ENCODE measurements around the gene TMEM52. TPM values are rescaled to one million over a fixed set of nuclear protein-coding genes. Genes with fewer than 3 reads are reported as not detected.

Gene TMEM52
- total and polyA plus RNA-seq, 4 donors = 2.6 to 13.1 (median 3.0) TPM

DNA sequence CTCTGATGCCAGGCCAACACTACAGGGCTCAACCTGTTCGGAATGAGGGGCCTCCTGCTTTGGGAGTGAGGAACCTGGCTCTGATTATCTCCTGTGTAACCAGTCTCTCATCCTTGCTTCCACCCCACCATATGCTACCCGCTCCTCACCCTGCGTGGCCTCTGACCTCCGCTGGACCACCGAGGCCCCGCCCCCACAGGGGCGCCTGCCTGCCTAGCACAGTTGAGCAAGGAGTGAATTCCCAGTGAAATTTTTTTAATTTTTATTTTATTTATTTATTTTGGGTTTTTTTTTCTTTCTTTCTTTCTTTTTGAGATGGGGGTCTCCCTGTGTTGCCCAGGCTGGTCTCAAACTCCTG is 26.3 kb downstream of the TMEM52 start:
- TF ChIP-seq RXRA (IDR thresholded peaks at IDR 0.05) (no peak), EGR1 (IDR thresholded peaks at IDR 0.05; ENCODE audit: low read depth in 2 of 2) (no peak), SP1 (IDR thresholded peaks at IDR 0.05) (no peak), HNF4A (conservative IDR thresholded peaks at IDR 0.05) (no peak), FOXA1 (IDR thresholded peaks at IDR 0.05) (no peak), YY1 (IDR thresholded peaks at IDR 0.05) (no peak)
- TF ChIP-seq, protein P1, sequence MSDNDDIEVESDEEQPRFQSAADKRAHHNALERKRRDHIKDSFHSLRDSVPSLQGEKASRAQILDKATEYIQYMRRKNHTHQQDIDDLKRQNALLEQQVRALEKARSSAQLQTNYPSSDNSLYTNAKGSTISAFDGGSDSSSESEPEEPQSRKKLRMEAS (IDR thresholded peaks at IDR 0.05) = no peak
- TF ChIP-seq, protein P2, sequence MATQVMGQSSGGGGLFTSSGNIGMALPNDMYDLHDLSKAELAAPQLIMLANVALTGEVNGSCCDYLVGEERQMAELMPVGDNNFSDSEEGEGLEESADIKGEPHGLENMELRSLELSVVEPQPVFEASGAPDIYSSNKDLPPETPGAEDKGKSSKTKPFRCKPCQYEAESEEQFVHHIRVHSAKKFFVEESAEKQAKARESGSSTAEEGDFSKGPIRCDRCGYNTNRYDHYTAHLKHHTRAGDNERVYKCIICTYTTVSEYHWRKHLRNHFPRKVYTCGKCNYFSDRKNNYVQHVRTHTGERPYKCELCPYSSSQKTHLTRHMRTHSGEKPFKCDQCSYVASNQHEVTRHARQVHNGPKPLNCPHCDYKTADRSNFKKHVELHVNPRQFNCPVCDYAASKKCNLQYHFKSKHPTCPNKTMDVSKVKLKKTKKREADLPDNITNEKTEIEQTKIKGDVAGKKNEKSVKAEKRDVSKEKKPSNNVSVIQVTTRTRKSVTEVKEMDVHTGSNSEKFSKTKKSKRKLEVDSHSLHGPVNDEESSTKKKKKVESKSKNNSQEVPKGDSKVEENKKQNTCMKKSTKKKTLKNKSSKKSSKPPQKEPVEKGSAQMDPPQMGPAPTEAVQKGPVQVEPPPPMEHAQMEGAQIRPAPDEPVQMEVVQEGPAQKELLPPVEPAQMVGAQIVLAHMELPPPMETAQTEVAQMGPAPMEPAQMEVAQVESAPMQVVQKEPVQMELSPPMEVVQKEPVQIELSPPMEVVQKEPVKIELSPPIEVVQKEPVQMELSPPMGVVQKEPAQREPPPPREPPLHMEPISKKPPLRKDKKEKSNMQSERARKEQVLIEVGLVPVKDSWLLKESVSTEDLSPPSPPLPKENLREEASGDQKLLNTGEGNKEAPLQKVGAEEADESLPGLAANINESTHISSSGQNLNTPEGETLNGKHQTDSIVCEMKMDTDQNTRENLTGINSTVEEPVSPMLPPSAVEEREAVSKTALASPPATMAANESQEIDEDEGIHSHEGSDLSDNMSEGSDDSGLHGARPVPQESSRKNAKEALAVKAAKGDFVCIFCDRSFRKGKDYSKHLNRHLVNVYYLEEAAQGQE (IDR thresholded peaks at IDR 0.05) = no peak
- TF ChIP-seq, protein P3, sequence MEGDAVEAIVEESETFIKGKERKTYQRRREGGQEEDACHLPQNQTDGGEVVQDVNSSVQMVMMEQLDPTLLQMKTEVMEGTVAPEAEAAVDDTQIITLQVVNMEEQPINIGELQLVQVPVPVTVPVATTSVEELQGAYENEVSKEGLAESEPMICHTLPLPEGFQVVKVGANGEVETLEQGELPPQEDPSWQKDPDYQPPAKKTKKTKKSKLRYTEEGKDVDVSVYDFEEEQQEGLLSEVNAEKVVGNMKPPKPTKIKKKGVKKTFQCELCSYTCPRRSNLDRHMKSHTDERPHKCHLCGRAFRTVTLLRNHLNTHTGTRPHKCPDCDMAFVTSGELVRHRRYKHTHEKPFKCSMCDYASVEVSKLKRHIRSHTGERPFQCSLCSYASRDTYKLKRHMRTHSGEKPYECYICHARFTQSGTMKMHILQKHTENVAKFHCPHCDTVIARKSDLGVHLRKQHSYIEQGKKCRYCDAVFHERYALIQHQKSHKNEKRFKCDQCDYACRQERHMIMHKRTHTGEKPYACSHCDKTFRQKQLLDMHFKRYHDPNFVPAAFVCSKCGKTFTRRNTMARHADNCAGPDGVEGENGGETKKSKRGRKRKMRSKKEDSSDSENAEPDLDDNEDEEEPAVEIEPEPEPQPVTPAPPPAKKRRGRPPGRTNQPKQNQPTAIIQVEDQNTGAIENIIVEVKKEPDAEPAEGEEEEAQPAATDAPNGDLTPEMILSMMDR (IDR thresholded peaks at IDR 0.05; ENCODE audit: low read depth, low read length, missing input control) = no peak
- TF ChIP-seq, protein P4, sequence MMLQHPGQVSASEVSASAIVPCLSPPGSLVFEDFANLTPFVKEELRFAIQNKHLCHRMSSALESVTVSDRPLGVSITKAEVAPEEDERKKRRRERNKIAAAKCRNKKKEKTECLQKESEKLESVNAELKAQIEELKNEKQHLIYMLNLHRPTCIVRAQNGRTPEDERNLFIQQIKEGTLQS (IDR thresholded peaks at IDR 0.05) = no peak
- no peak for DNase-seq (ENCODE audit: low spot score)
- Histone ChIP-seq H3K9ac (ENCODE audit: low read depth in 1 of 2, low read length in 2 of 2) (no peak overlapping the region), H3K9me3 (ENCODE audit: control insufficient read depth in 4 of 4, low read length in 3 of 4) (no peaks in the 10 kb centered on the region), H3K36me3 (ENCODE audit: control insufficient read depth in 4 of 4, insufficient read depth in 3 of 4, low read depth in 1 of 4, low read length in 3 of 4) (no peaks in the 10 kb centered on the region), H3K27ac (ENCODE audit: low read depth in 1 of 2, low read length in 2 of 2) (no peak overlapping the region), H3K4me1 (ENCODE audit: control insufficient read depth in 4 of 4, insufficient read depth in 4 of 4, low read length in 3 of 4) (peaks cover 15 to 36% (median 29%) of the 10 kb centered on the region in 4 donors), H3K27me3 (ENCODE audit: control insufficient read depth in 4 of 4, insufficient read depth in 4 of 4, low read length in 3 of 4) (no peaks in the 10 kb centered on the region), H3K4me3 (ENCODE audit: low read depth in 1 of 3, low read length in 3 of 3) (no peak overlapping the region)
- 77% methylated on average over 7 of the region's 7 CpGs for WGBS

DNA sequence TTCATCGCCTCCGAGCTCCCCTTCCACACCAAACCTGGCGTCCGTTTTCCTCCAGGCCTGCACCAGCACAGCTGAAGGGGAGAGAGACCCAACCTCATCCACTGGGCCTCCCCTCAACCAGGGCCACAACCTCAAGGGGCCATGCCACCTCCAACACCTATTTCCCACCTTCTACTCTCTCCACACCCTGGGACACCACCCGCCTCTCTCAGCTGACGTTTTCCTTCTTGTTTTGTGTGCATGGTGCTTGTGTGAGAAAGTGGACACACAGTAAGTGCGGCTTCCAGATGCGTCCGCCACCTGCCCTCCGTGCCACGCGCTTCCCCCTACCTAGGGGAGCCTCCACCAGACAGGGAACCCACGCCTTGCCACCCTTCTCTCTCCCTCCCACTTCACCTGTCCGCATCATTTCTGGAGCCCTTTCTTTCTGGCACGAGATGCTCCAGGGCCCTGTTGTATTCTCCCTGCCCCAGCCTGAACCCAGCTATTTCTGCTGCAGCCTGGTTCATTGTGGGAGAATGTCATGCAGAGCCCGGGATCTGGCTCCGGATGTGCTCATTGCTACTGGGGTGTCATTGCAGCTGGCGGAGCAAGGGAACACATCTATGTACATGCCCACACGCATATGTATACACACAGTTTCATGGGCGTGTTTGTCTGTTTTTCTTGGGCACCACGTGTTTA is 26.9 kb downstream of the TMEM52 start:
- Histone ChIP-seq H3K27me3 (ENCODE audit: control insufficient read depth in 4 of 4, insufficient read depth in 4 of 4, low read length in 3 of 4) (no peaks in the 10 kb centered on the region), H3K36me3 (ENCODE audit: control insufficient read depth in 4 of 4, insufficient read depth in 3 of 4, low read depth in 1 of 4, low read length in 3 of 4) (no peaks in the 10 kb centered on the region), H3K4me3 (ENCODE audit: low read depth in 1 of 3, low read length in 3 of 3) (peak overlapping the region in 2 of 3 donors; percentile 63 to 99), H3K4me1 (ENCODE audit: control insufficient read depth in 4 of 4, insufficient read depth in 4 of 4, low read length in 3 of 4) (peaks cover 15 to 36% (median 32%) of the 10 kb centered on the region in 4 donors), H3K27ac (ENCODE audit: low read depth in 1 of 2, low read length in 2 of 2) (peak overlapping the region in 1 of 2 donors; percentile 68), H3K9me3 (ENCODE audit: control insufficient read depth in 4 of 4, low read length in 3 of 4) (no peaks in the 10 kb centered on the region), H3K9ac (ENCODE audit: low read depth in 1 of 2, low read length in 2 of 2) (peak overlapping the region; percentile 3 to 42)
- 60% methylated on average over 21 of the region's 21 CpGs for WGBS
- TF ChIP-seq YY1 (IDR thresholded peaks at IDR 0.05) (no peak), TAF1 (conservative IDR thresholded peaks at IDR 0.05) (no peak), FOXA1 (IDR thresholded peaks at IDR 0.05) (no peak), HNF4A (conservative IDR thresholded peaks at IDR 0.05) (no peak), JUND (IDR thresholded peaks at IDR 0.05) (no peak), HNF4G (IDR thresholded peaks at IDR 0.05) (no peak), RAD21 (IDR thresholded peaks at IDR 0.05) (no peak)
- TF ChIP-seq, protein P2 (IDR thresholded peaks at IDR 0.05) = no peak
- no peak for DNase-seq (ENCODE audit: low spot score)
